ENCODE results near the gene TUBG1.

TUBG1 gene

DNA sequence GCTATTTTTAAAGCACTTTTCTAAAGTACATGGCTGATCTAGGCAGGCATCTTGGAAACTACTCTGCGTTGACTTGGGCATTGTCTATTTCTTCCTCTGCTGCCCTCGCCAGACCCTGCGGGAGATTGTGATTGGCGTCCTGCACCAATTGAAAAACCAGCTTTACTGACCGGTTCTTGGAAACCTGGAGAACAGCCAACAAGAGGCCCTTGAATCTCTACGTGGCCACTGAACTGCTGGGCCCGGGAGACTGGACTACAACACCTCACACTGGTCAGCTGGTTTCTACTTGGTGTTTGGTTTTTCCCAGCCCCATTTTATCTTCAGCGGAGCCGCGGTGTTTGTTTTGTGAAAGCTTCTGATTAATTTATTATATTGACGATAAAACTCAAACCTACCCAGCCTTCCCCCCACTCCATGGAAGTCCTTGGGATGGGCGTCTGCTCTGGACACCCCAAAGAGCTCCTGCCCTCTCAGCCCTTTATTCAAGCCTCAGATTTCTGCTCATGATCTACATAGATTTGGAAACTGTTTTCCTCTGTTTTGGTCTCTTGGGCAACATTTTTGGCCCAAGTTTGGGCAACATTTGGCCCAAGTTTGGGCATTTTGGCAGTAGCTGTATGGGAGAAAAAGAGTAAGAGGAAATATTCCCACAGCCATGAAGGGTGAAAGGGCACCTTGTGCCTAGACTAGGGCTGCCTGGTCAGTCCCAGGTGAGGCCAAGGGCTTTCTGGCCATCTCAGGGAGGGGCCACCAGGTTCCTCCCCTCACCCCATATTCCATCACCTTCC, 37.9 kb upstream of the TUBG1 start:
- TF ChIP-seq, protein P1, sequence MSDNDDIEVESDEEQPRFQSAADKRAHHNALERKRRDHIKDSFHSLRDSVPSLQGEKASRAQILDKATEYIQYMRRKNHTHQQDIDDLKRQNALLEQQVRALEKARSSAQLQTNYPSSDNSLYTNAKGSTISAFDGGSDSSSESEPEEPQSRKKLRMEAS (IDR thresholded peaks at IDR 0.05) = no peak
- no peak for TF ChIP-seq TAF1 (IDR thresholded peaks at IDR 0.05; ENCODE audit: low read depth)
- peak; percentile 70 for TF ChIP-seq NFIC (IDR thresholded peaks at IDR 0.05)

- TF ChIP-seq NFIC (IDR thresholded peaks at IDR 0.05) = no peak
Measured at GRCh38 chr17:42573095-42573494, 36.4 kb upstream of the TUBG1 start.

GRCh38 chr17:42574463-42574862, 35.0 kb upstream of the TUBG1 start:
- TF ChIP-seq RAD21 (IDR thresholded peaks at IDR 0.05; ENCODE audit: low read depth) = no peak
- no peak for TF ChIP-seq TAF1 (IDR thresholded peaks at IDR 0.05; ENCODE audit: low read depth)
- no peak for TF ChIP-seq EP300 (IDR thresholded peaks at IDR 0.05; ENCODE audit: borderline replicate concordance)
- no peak for TF ChIP-seq CREB1 (IDR thresholded peaks at IDR 0.05; ENCODE audit: low read depth)
- no peak for TF ChIP-seq FOXM1 (IDR thresholded peaks at IDR 0.05; ENCODE audit: borderline replicate concordance, low read depth)

DNA sequence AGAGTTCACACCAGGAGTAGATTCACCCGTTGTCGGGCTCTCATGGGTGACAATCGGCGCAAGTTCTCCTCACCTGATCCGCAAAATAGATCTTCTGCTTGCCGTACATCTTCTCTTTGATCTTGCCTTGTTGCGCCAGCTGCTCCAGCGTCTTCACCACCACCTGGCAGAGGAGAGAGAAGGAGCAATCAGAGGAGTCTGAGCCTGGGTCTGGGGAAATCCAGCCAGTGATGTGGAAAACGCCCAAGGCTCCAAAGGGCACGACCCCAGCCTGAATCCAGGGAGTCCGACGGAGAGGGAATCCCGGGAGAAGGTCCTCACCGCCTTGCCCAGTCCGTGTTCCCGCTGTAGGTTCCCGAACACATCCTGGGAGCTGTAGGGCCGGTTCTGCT, 32.3 kb upstream of the TUBG1 start:
- TF ChIP-seq CEBPB (IDR thresholded peaks at IDR 0.05) = no peak
- no peak for TF ChIP-seq CREB1 (IDR thresholded peaks at IDR 0.05; ENCODE audit: low read depth)
- TF ChIP-seq TCF12 (IDR thresholded peaks at IDR 0.05; ENCODE audit: low read depth) = no peak
- no peak for TF ChIP-seq FOXM1 (IDR thresholded peaks at IDR 0.05; ENCODE audit: borderline replicate concordance, low read depth)
- TF ChIP-seq, protein P1 (IDR thresholded peaks at IDR 0.05) = no peak
- no peak for TF ChIP-seq RAD21 (IDR thresholded peaks at IDR 0.05; ENCODE audit: low read depth)
- no peak for TF ChIP-seq YY1 (IDR thresholded peaks at IDR 0.05; ENCODE audit: low read depth)
- TF ChIP-seq EGR1 (IDR thresholded peaks at IDR 0.05) = no peak
- no peak for TF ChIP-seq NFIC (IDR thresholded peaks at IDR 0.05)
- TF ChIP-seq ZBTB7A (IDR thresholded peaks at IDR 0.05; ENCODE audit: low read depth) = no peak
- no peak for TF ChIP-seq TEAD4 (IDR thresholded peaks at IDR 0.05)
- TF ChIP-seq, protein P2, sequence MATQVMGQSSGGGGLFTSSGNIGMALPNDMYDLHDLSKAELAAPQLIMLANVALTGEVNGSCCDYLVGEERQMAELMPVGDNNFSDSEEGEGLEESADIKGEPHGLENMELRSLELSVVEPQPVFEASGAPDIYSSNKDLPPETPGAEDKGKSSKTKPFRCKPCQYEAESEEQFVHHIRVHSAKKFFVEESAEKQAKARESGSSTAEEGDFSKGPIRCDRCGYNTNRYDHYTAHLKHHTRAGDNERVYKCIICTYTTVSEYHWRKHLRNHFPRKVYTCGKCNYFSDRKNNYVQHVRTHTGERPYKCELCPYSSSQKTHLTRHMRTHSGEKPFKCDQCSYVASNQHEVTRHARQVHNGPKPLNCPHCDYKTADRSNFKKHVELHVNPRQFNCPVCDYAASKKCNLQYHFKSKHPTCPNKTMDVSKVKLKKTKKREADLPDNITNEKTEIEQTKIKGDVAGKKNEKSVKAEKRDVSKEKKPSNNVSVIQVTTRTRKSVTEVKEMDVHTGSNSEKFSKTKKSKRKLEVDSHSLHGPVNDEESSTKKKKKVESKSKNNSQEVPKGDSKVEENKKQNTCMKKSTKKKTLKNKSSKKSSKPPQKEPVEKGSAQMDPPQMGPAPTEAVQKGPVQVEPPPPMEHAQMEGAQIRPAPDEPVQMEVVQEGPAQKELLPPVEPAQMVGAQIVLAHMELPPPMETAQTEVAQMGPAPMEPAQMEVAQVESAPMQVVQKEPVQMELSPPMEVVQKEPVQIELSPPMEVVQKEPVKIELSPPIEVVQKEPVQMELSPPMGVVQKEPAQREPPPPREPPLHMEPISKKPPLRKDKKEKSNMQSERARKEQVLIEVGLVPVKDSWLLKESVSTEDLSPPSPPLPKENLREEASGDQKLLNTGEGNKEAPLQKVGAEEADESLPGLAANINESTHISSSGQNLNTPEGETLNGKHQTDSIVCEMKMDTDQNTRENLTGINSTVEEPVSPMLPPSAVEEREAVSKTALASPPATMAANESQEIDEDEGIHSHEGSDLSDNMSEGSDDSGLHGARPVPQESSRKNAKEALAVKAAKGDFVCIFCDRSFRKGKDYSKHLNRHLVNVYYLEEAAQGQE (IDR thresholded peaks at IDR 0.05; ENCODE audit: low read depth) = no peak
- TF ChIP-seq EP300 (IDR thresholded peaks at IDR 0.05; ENCODE audit: borderline replicate concordance) = no peak
- TF ChIP-seq, protein P3, sequence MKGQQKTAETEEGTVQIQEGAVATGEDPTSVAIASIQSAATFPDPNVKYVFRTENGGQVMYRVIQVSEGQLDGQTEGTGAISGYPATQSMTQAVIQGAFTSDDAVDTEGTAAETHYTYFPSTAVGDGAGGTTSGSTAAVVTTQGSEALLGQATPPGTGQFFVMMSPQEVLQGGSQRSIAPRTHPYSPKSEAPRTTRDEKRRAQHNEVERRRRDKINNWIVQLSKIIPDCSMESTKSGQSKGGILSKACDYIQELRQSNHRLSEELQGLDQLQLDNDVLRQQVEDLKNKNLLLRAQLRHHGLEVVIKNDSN (IDR thresholded peaks at IDR 0.05) = no peak

DNA sequence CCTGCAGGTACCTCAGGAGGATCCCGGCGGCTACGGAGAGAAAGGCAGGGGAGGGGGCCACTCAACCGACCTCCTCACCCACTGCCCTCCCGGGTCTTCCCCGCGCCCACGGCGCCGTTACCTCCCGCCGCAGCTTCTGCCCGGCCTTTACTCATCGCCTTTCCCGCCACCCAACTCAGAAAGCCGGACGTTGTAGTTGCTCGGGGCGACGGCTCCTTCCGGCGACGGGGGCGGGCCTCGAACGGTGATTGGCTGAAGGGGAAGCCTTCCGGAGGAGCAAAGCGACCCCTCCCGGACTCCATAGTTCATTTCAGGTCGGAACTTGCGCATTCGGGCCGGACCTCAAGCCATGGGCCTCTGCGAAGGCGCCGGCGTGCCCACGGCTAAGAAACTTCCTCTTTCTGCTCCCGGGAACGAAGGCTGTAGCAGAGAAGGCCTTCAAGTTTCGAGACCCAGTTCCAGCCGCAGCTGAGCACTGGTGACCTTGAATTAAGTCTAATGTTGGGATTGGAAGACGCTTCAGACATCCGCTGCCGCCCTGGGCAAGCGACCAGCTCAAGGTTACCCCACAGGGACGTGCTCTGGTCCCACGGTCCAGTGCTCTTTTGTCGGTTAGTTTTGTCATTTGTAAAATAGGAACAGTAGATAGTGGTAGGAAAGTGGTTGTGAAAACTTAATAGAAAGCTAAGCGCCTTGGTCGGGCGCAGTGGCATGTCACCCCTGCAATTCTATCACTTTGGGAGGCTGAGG, 31.8 kb upstream of the TUBG1 start, which contains the start of gene PSMC3IP:
Gene PSMC3IP (minus strand): TSS at position 198 of the 750 bp plus-strand sequence. CDS start 43 bp downstream, at position 155.
- peak; percentile 5; the same call in 1 of the 2 replicates for TF ChIP-seq RAD21 (IDR thresholded peaks at IDR 0.05; ENCODE audit: low read depth)
- TF ChIP-seq, protein P1 (IDR thresholded peaks at IDR 0.05) = peak; percentile 83
- peak; percentile 72; the same call in 1 of the 2 replicates for TF ChIP-seq YY1 (IDR thresholded peaks at IDR 0.05; ENCODE audit: low read depth)
- TF ChIP-seq TCF12 (IDR thresholded peaks at IDR 0.05; ENCODE audit: low read depth) = no peak
- TF ChIP-seq EGR1 (IDR thresholded peaks at IDR 0.05) = peak; percentile 7; the same call in 1 of the 2 replicates
- TF ChIP-seq TAF1 (IDR thresholded peaks at IDR 0.05; ENCODE audit: low read depth) = peak; percentile 82

DNA sequence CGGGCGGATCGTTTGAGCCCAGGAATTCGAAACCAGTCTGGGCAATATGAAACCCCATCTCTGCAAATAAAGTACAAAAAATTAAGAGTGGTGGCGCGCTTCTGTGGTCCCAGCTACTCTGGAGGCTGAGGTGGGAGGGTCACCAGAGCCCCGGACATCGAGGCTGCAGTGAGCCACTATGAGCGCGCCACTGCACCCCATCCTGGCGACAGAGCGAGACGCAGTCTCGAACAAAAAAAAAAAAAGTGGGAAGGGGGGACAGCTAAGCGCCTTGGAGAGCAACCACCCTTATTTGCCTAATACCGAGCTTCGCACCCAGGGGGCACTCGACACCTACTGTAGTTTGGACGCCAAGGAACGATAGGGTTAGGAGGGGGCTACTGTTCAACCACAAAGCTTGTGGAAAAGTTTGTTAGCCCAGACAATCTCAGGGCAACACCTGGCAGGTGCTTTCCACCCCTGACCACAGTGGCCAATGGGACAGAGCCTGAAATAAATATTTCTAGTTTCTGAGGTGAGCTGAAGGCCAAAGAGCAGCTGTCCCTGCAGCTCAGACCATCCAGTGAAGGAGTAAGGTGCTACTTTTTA, 31.1 kb upstream of the TUBG1 start:
- TF ChIP-seq, protein P2 (IDR thresholded peaks at IDR 0.05; ENCODE audit: low read depth) = no peak
- no peak for TF ChIP-seq CEBPB (IDR thresholded peaks at IDR 0.05)
- TF ChIP-seq, protein P3 (IDR thresholded peaks at IDR 0.05) = no peak
- no peak for TF ChIP-seq YY1 (IDR thresholded peaks at IDR 0.05; ENCODE audit: low read depth)
- TF ChIP-seq RAD21 (IDR thresholded peaks at IDR 0.05; ENCODE audit: low read depth) = peak; percentile 74

Measured in Ishikawa (cell line).